CD4-positive, alpha-beta T cell treated with Interferon alpha-2 for 1 hour (primary cell): Measurements from ENCODE around the gene ZIC3.

Source experiments
- DNase-seq, 2 donors: peaks; one replicate each; pipeline ENCODE4 v3.0.0-alpha.2; 2020 to 2022

Gene ZIC3

DNA sequence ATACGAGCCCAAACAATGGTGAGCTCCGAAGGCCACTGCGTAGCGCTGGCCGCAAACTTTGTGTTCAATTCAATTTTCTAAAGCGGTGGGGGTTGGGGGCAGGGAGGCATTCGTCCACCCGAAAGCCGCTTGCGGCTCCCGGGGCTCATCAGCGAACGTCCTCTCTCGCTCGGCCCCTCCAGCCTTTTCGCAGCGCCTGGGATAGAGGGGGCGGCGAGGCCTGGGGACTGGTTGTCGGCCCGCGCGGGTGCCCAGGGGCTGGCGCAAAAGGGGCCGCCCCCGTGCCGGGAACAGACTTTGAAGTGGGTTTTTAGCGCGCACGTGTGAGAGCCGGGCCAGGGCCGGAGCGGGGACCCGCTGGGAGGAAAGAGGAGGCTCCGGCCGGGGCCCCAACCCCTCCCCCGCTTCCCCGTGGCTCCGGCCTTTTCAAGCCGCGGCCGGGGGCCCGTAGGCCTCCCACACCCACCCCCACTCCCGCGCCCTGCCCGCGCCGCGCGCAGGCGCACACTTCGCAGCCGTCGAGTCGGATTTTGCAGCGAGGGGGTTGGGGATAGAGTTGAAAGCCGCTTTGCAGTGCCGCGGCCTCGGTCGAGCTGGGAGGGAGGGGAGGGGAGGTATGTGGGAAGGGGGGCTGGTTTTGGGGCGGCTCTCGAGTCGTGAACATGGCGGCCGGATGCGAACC is 8.3 kb downstream of the ZIC3 start:
- no peak for DNase-seq

DNA sequence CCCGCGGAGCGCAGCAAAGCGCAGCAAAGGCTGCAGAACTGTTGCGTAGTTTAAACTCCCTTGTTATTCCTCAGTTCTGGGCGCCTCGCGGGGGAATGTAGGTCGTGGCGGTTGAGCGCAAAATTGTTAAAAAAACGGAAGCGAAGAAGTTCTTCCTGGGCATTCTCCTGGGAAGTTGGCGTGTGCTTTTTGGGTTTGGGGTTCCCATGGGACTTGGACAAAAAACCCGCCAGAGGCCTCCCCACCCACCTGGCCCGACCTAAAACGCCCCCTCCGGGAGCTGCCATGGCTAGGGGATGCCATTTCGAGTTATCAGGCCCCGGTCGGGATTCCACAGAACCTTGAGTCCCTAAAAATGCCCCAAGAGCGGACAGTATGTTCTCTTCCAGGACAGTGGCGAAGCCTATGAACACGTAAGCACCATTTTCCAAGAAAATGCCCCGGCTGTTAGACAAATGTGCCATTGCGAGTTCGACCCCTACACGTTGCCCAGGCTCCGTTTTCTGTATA is 8.9 kb downstream of the ZIC3 start:
- no peak for DNase-seq

DNA sequence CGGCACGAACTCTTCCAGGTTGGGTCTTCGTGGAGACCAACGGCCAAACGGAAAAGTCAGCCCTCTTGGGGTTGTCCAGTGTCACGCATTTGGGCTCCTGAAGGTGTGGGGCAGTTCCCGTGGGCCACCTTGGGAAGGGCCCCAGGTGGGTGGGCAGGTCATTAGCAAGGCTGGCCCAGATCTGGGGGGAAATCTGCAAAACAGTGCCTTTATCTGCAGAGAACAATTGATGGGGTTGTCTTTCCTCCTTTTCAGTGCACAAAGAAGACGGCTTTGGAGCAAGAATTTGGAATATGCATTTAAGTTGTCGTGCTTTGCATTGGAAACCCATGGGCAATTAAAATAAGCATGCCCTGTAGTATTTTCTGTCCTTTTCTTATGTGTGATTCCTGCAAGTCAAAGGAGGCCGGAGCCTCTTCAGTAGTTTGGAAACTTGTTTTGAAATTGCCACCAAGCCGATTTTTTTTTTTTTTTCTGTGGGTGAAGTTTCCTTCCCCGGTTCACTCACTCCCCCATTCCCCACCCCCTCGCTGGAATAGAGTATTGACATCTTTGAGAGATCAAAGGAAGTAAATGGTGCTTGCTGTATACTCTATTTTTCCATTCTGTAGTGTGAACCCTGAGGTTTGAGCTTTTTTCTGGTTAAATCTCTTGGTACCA is 9.8 kb downstream of the ZIC3 start:
- no peak for DNase-seq

DNA sequence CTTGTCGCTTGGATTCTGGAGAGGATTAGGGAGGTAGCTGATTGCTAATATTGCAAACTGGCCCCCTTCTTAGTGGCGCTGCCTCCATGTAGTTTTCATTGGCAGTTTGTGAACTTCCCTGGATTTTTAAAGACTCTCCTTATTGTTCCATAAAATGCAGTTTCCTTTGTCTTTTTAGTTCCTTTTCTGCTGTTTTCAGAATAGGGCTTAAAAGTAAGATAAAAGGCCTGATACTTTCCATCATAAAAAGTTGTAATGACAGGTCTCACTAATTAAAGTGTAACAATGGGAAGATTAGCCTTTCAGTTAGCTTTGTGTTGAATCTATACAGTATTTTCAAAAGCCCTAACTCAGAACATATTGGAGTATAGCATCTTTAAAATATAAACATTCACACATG is 21.2 kb downstream of the ZIC3 start:
- no peak for DNase-seq

DNA sequence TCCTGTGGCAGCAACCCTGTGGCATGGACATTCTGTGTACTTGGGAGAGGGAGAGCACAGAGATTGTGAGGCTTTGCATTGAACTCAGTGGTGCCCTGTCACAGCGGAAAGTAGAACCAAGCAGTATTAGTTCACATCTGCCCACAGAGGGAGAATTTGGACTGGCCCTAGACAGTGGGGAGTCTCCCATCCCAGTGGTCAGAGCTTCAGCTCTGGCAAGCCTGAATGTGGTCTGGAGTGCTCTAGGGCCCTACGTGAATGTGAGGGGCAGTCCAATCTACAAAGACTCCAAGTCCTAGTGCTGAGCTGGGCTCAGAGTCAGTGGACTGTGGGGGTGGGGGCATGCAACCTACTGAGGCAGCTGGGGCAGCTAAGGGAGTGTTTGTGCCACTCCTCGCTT is 34.8 kb downstream of the ZIC3 start:
- no peak for DNase-seq
